GM08714 (cell line): Measurements from ENCODE around the gene PNPLA1.

Source experiments
- H3K4me3 ChIP-seq: fragments of 200-500 bp; sonication (Bioruptor generic); 2 replicates; pipeline ENCODE4 v1.5.1; 2014; ENCODE audit warnings: mild to moderate bottlenecking, low read length, inconsistent platforms
- ZNF274 ChIP-seq: IDR thresholded peaks from 2 replicates; pipeline ENCODE4 v1.6.1; 2012; ENCODE audit warnings: mild to moderate bottlenecking, low read depth, low read length

The PNPLA1 gene

DNA sequence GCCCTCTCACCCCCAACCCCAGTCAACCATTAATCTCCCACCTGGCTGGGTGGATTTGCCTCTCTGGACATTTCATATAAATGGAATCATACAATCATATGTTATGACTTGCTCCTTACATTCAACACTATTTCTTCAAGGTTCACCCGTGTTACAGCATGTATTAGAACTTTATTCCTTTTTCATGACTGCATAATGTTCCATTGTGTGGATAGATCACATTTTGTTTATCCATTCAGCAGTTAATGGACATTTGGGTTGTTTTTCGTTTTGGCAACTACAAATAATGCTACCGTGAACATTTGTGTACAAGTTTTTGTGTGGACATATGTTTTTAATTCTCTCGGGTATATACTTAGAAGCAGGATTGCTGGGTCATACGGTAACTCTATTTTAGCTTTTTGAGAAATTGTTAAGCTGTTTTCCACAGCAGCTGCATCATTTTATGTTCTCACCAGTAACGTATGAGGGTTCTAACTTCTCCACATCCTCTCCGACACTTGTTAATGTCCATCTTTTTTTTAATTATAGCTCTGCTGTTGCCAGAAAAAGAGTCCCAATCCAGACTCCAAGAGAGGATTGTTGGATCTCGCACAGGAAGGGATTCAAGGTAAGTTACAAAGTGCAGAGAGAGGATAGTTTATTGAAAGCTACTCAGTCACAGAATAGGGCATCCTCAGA, 82.8 kb downstream of the PNPLA1 start:
- TF ChIP-seq ZNF274: no peak
- no peak overlapping the region for H3K4me3 ChIP-seq

DNA sequence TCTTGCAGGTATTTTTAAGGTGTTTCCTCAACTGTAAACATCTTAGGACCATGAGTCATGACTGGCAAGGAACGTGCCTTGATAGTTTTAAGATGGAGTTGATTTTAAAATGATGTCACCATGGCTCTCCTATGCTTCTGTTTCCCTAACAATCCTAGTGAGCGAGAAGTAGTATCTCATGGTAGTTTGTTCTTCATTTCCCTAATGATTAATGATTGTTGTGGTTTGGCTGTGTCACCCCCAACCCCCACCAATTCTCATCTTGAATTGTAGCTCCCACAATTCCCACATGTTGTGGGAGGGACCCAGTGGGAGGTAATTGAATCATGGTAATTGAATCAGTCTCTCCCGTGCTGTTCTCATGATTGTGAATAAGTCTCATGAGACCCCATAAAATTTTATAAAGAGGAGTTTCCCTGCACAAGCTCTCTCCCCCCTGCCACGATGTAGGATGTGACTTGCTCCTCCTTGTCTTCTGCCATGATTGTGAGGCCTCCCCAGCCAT, 83.6 kb downstream of the PNPLA1 start:
- TF ChIP-seq ZNF274: no peak
- H3K4me3 ChIP-seq: no peak overlapping the region

DNA sequence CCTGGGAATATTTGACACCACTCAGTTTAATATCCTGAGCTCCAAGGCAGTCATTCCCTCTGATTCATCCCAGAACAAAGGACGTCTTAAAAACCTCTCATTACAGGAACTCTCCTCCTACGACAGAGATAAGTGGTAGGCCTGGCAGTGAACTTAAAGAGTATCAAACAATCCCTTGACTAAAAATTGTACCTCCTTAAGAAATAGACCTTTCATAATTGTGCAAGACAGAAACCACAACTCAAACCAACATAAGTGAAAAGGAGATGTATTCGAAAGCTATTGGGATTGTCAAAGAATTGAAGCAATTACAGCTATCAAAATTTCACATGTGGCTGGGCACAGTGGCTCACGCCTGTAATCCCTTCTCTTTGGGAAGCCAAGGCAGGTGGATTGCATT, 86.0 kb downstream of the PNPLA1 start:
- TF ChIP-seq ZNF274: no peak

DNA sequence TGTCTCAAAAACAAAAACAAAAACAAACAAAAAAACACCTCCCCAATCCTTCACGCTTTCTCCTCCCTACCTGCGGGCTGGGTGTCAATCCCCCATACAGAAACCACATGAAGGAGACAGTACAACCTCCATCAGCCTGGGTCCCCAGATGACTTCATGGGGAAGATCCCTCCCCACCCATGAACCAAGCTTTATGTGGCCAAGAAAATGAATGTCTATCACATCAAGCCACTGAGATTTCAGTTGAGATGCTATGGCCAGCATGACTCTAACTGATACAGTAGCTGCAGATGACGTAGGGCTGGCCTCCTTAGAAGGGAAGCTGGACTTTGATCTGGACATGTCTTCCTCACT, 88.0 kb downstream of the PNPLA1 start:
- H3K4me3 ChIP-seq: no peak overlapping the region
- no peak for TF ChIP-seq ZNF274

More for the DNA sequence above, 86.0 kb downstream of the PNPLA1 start:
- no peak overlapping the region for H3K4me3 ChIP-seq
